Measurements from ENCODE around the gene CCDC191. TPM values are rescaled to one million over a fixed set of nuclear protein-coding genes. Genes with fewer than 3 reads are reported as not detected.

CCDC191 gene
- polyA plus RNA-seq, 1 donor (not counting 4 experiments of a cell fraction or from before 2014, with no cell fraction given), result 3.6 TPM

DNA sequence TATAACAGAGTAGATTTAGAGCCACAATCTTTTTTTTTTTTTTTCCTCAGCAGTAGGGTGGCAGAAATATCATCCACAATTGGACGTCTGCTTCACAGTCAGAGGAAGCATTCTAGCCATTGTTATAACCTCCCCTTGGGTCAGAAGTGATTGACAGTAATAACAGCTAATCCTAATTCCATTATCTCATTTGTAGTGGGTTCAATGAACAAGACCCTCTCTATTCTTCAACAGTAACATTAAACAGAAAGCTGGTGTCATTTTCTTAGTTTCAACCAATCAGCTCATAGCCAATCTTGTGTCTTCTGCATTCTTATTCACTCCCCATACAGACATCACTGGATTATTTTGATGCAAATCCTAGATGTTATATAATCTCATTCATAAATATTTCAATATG lies 44.8 kb upstream of the CCDC191 start:
- Histone ChIP-seq H3K9me3 (ENCODE audit: control insufficient read depth, low read depth, low read length) (no peaks in the 10 kb centered on the region), H3K4me2 (ENCODE audit: control insufficient read depth, extremely low read depth, insufficient read depth, low read depth, low read length) (no peak overlapping the region), H3K9ac (ENCODE audit: control insufficient read depth, extremely low read depth, insufficient read depth, low read length) (no peak overlapping the region), H3K4me1 (ENCODE audit: control insufficient read depth, extremely low read depth, insufficient read depth, low read length) (no peaks in the 10 kb centered on the region), H3K36me3 (ENCODE audit: control insufficient read depth in 2 of 2, extremely low read depth in 1 of 2, insufficient read depth in 2 of 2, low read length in 2 of 2) (no peaks in the 10 kb centered on the region), H2AFZ (ENCODE audit: control insufficient read depth, low read length) (no peak overlapping the region), H3K79me2 (ENCODE audit: control insufficient read depth, insufficient read depth, low read length) (no peaks in the 10 kb centered on the region), H3K4me3 (ENCODE audit: control insufficient read depth in 2 of 3, extremely low read depth in 1 of 3, insufficient read depth in 2 of 3, low read depth in 1 of 3, low read length in 3 of 3) (no peak overlapping the region), H3K27ac (ENCODE audit: control insufficient read depth, insufficient read depth, low read length) (no peak overlapping the region), H3K27me3 (ENCODE audit: control insufficient read depth, extremely low read depth, insufficient read depth, low read length) (no peaks in the 10 kb centered on the region), H4K20me1 (ENCODE audit: control insufficient read depth, extremely low read depth, insufficient read depth, low read length) (no peaks in the 10 kb centered on the region), H3K9me1 (ENCODE audit: control insufficient read depth, extremely low read depth, insufficient read depth, low read length) (no peaks in the 10 kb centered on the region)
- dilution Hi-C loops (cut with MboI; ENCODE audit: extremely low pct_ligation_motif_present, low sequenced_read_pairs), result no loop called here
- FAIRE-seq (no peak), DNase-seq (ENCODE audit: low read depth, low spot score) (no peak)
- TF ChIP-seq, protein P1, sequence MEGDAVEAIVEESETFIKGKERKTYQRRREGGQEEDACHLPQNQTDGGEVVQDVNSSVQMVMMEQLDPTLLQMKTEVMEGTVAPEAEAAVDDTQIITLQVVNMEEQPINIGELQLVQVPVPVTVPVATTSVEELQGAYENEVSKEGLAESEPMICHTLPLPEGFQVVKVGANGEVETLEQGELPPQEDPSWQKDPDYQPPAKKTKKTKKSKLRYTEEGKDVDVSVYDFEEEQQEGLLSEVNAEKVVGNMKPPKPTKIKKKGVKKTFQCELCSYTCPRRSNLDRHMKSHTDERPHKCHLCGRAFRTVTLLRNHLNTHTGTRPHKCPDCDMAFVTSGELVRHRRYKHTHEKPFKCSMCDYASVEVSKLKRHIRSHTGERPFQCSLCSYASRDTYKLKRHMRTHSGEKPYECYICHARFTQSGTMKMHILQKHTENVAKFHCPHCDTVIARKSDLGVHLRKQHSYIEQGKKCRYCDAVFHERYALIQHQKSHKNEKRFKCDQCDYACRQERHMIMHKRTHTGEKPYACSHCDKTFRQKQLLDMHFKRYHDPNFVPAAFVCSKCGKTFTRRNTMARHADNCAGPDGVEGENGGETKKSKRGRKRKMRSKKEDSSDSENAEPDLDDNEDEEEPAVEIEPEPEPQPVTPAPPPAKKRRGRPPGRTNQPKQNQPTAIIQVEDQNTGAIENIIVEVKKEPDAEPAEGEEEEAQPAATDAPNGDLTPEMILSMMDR (optimal IDR thresholded peaks at IDR 0.05 in 1 of 3, IDR thresholded peaks at IDR 0.05 in 1 of 3, conservative IDR thresholded peaks at IDR 0.05 in 1 of 3; ENCODE audit: extremely low read depth in 1 of 3, insufficient read depth in 2 of 3, low read length in 3 of 3), result no peak

DNA sequence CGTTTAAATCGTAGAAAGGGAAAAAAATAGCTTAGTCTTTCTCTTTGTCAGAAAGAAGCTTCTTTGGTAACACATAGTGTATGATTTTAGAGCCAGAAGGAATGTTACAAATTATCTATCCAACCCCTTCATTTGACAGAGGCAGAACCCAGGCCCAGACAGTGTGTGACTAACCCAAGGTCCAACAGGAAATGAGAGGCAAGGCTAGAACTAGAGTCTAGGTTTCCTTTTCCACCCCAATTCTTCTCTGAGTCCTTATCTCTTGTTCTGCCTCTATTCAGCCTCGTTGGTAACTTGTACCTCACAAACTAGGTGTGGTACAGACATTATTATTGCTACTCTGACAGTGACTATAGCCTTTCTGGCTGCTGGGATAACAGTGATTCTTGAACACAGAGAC lies 39.5 kb upstream of the CCDC191 start:
- no peak for FAIRE-seq

More for the DNA sequence above, 39.5 kb upstream of the CCDC191 start:
- Histone ChIP-seq H3K4me3 (ENCODE audit: control insufficient read depth in 2 of 3, extremely low read depth in 1 of 3, insufficient read depth in 2 of 3, low read depth in 1 of 3, low read length in 3 of 3) (no peak overlapping the region), H3K27ac (ENCODE audit: control insufficient read depth, insufficient read depth, low read length) (no peak overlapping the region), H3K9ac (ENCODE audit: control insufficient read depth, extremely low read depth, insufficient read depth, low read length) (no peak overlapping the region), H3K4me1 (ENCODE audit: control insufficient read depth, extremely low read depth, insufficient read depth, low read length) (no peaks in the 10 kb centered on the region), H2AFZ (ENCODE audit: control insufficient read depth, low read length) (no peak overlapping the region), H4K20me1 (ENCODE audit: control insufficient read depth, extremely low read depth, insufficient read depth, low read length) (no peaks in the 10 kb centered on the region), H3K36me3 (ENCODE audit: control insufficient read depth in 2 of 2, extremely low read depth in 1 of 2, insufficient read depth in 2 of 2, low read length in 2 of 2) (no peaks in the 10 kb centered on the region), H3K9me3 (ENCODE audit: control insufficient read depth, low read depth, low read length) (no peaks in the 10 kb centered on the region), H3K27me3 (ENCODE audit: control insufficient read depth, extremely low read depth, insufficient read depth, low read length) (no peaks in the 10 kb centered on the region), H3K4me2 (ENCODE audit: control insufficient read depth, extremely low read depth, insufficient read depth, low read depth, low read length) (no peak overlapping the region), H3K79me2 (ENCODE audit: control insufficient read depth, insufficient read depth, low read length) (no peaks in the 10 kb centered on the region), H3K9me1 (ENCODE audit: control insufficient read depth, extremely low read depth, insufficient read depth, low read length) (no peaks in the 10 kb centered on the region)
- dilution Hi-C loops (cut with MboI; ENCODE audit: extremely low pct_ligation_motif_present, low sequenced_read_pairs), result no loop called here
- TF ChIP-seq EZH2 (IDR thresholded peaks at IDR 0.05; ENCODE audit: low read length), result no peak
- TF ChIP-seq, protein P1 (optimal IDR thresholded peaks at IDR 0.05 in 1 of 3, IDR thresholded peaks at IDR 0.05 in 1 of 3, conservative IDR thresholded peaks at IDR 0.05 in 1 of 3; ENCODE audit: extremely low read depth in 1 of 3, insufficient read depth in 2 of 3, low read length in 3 of 3), result no peak
- no peak for DNase-seq (ENCODE audit: low read depth, low spot score)

Data from keratinocyte (primary cell).